ENCODE measurements around the gene ACTN2.
"Not testable (repeated sequence)": the region's sequence is repeated elsewhere in the genome, so short reads cannot be mapped to it uniquely, and the experiment has no call there.

Gene ACTN2

DNA sequence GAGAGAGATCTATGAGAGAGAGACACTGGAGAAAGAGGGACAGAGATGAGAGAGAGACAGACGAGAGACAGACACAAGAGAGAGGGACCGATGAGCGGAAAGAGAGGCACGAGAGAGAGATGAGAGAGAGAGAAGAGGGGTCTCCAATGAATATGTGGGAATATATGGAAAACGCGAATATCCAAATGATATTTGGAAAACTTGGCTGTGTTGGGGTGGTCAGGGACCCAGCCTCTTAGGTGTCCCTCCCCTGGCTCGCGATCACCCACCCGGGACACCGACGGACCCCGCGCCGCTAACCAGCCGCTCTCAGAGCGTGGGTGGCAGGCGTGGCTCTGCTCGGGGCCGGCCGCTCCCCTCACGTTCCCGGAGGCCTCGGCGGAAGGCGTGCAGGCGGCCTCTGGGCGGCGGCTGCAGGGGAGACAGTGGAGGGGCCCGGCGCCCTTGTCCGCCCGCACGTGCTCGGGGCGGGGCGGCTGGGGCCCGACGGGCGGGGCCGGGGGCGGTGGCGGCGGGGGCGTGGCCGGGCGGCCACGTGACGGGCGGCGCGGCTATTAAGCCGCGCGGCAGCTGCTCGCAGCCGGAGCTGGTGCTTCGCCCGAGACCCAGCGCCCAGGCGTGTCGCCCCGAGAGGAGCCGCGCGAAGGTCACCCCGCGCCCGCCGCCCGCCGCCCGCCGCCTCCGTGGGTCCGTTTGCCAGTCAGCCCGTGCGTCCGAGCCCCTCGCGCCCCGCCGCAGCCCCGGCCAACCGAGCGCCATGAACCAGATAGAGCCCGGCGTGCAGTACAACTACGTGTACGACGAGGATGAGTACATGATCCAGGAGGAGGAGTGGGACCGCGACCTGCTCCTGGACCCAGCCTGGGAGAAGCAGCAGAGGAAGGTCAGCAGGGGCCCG, at the start of gene ACTN2:
ACTN2 (plus strand) TSS at position 583 of the 898 bp plus-strand sequence; CDS start at position 758, 175 bp downstream.
- DNase-seq (ENCODE audit: low spot score) = peak; percentile 83

DNA sequence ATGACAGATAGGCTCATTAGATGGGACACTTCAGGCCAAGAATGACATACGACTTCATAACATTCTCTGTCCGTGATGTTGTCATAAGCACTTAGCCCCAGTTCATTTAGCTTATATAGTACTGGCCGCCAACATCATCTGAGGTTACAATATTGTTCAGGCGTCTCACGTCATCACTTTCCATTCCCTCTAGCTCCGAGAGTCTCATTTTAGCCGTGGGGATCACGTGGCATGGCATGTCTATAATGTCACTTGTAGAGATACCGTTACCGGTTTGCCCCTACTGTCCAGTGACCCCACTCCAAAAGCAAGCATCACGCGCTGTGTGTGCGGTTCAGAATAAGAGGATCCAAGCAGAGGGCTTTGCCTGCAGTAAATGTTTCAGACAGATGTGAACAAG, 47.4 kb upstream of the ACTN2 start:
- DNase-seq (ENCODE audit: low spot score) = no peak

DNA sequence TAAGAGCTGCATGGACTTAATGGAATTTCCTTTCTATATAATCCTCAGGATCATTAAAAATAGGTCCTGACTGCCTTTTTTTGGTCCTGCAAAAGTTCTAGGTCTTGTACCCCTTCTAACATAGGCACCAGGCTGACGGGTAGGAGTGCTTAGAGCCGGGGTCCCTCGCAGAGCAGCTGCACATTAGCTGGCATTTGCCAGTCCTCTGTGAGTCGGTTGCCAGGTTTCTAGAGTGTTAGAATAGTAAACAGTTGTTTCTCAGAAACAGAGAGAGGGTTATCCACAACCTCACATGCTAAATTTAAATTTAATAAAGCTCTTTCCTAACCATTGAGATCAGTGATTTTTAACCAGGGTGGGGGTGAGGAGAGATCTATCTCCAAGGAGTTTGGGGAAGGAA, 46.6 kb upstream of the ACTN2 start:
- no peak for DNase-seq (ENCODE audit: low spot score)

DNA sequence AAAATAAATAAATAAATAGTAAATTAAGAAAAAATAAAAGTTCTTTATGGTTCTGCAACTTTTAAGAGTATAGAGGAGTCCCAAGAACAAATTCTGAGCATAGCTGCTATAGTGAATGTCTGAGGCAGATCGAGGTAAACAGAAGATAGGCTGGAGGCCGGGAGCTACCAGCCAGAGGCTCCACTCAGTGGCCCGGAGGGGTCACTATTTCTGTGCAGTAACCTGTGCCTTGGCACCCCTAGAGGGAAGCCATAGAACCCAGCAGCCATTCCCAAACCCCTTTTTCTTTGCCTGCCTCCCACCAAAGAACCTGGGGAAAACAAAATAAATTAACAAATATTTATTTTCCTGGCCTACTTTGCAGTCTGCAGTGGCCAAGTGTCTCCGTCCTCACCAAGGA, 43.5 kb upstream of the ACTN2 start:
- DNase-seq (ENCODE audit: low spot score) = no peak

DNA sequence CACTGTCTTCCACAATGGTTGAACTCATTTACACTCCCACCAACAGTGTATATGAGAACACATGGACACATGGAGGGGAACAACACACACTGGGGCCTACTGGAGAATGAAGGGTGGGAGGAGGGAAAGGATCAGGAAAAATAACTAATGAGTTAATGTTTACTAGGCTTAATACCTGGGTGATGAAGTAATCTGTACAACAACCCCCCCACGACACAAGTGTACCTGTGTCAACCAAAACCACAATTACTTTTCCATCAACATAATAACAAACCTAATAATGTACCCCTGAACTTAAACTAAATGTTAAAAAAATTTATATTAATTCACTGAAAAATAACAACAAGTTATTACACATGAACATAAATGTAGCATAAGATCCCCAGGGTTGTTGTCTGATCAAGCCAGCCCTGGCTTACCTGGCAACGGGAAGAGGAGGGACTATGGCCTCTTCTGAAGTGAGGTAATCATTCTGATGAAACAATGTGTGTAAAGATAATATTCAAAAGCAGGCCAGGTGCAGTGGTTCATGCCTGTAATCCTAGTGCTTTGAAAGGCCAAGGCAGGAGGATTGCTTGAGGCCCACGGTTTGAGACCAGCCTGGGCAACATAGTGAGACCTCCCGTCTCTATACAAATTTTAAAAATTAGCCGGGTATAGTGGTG, 41.2 kb upstream of the ACTN2 start:
- DNase-seq (ENCODE audit: low spot score) = no peak

DNA sequence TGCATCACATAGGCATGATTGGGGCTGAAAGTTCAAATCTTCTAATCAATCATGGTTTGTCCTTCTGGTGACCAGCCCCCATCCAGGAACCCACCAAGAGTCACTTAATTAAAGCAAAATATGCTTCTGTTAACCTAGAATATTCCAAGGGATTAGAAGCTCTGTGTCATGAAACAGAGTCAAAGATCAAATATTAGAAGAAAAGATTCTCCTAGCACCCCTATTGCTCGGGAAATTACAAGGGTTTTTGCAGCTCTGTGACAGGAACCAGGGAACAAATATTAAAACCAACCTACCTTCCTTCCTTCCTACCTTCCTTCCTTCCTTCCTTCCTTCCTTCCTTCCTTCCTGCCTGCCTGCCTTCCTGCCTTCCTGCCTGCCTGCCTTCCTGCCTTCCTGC, 31.8 kb upstream of the ACTN2 start:
- no peak for DNase-seq (ENCODE audit: low spot score)

DNA sequence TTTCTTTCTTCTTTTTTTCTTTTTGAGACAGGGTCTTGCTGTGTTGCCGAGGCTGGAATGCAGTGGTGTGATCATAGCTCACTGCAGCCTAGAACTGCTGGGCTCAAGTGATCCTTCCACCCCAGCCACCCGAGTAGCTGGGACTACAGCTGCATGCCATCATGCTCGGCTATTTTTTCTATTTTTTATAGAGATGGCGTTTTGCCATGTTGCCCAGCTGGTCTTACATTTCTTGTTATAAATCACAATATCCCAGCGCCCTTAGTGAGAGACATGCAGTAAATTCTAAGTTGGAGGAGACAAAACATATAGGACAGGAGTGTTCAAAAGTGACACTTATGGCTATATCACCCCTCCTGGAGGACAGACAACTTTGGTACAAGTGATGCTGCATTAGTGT, 31.3 kb upstream of the ACTN2 start:
- DNase-seq (ENCODE audit: low spot score) = no peak

DNA sequence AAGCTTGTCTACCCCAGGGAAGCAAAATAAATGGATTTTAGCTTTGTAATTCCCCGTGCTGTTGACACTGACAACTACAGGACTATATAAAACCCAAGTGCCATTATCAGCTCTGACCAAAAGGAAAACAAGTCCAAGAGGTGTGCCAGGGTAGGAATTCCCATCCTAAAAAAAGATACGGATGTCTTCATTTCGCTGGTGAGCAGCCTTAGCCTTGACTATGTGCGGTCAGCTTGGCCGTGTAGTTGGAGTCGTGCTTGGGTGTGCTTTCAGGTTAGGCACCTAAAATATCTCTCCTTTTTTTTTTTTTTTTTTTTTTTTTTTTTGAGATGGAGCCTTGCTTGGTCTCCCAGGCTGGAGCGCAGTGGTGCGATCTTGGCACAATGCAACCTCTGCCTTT, 28.9 kb upstream of the ACTN2 start:
- DNase-seq (ENCODE audit: low spot score) = no peak

DNA sequence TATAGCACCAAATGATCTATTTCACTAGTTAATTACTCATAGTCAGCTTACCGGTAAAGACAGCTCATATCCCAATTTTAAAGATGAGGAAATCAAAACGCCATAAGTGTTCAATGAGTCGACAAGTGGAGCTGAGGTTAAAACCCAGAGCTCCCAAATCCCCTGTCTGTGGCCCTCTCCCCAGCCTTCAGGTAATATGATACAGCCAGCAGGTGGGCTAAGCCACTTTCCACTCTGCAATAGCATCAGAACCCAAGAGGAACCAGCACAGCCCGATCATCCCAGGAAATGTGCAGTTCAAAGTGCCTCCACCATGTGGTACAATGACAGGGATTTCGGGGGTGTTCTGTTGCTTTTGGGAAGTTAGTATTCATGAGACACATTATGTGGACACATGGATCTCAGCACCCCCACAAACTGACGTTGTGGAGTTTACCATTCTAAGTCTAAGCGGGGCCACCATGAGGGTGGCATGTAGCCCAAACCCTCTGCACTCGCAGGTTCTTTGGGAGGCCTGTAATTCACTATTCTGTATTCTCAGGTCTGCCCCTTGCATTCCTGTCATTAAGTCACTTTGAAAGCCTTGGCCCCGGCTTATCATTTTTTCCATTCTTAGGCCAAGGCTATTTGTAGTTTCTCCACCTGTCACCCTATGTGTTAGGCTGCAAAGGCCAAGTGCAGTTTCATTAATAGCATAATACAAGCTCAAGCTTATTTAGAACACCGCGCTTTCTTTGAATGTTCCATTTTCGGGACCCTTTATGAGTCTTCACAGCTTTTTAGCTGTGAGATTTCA, 26.3 kb upstream of the ACTN2 start:
- DNase-seq (ENCODE audit: low spot score) = no peak

DNA sequence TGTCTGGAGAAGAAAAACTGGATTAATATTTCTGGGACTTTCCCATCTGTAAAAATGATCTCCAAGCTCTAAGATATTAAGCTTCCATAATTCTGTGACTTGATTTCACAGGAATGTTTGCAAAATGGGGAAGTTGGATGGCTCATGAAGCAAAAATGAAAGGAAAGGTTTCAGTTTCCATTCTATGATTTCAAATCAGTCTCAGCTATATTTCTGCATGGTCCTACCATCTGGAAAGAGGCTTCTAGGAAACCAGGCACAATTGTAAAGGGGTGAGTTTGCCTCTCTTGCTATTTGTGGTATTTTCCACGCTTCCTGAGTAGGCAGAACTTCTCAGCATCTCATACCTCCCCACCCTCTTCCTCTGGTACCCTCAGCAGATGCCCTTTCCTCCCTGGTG, 22.4 kb upstream of the ACTN2 start:
- DNase-seq (ENCODE audit: low spot score) = no peak

DNA sequence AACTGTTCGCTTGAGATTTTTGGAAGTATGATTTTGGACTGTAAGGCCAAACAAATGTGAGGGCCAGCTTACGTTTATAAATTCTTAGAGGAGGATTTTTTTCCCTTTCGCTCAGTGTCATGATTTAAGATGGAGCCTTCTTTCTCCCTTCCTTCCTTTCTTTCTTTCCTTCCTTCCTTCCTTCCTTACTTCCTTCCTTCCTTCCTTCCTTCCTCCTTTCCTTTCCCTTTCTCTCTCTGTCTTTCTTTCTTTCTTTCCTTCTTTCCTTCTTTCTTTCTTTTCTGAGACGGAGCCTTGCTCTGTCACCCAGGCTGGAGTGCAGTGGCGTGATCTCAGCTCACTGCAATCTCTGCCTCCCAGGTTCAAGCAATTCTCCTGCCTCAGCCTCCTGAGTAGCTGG, 17.4 kb upstream of the ACTN2 start:
- not testable (repeated sequence) for DNase-seq (ENCODE audit: low spot score)

DNA sequence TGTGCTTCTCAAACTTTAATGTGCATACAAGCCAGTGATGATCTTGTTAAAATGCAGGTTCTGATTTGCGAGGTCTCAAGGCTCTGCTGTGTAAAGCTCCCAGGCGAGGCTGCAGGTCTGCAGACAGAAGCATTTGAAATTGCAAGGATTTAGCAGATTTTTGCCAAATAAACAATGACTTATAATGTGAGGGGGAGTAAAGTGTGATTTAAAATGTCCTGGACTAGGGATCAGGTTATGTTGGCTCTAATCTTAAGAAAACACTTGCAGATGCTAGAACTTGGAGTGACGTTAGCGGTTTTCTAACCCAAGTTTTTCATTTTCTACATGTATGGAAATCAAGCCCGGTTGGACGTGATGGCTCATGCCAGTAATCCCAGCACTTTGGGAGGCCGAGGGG, 16.2 kb upstream of the ACTN2 start:
- DNase-seq (ENCODE audit: low spot score) = no peak

DNA sequence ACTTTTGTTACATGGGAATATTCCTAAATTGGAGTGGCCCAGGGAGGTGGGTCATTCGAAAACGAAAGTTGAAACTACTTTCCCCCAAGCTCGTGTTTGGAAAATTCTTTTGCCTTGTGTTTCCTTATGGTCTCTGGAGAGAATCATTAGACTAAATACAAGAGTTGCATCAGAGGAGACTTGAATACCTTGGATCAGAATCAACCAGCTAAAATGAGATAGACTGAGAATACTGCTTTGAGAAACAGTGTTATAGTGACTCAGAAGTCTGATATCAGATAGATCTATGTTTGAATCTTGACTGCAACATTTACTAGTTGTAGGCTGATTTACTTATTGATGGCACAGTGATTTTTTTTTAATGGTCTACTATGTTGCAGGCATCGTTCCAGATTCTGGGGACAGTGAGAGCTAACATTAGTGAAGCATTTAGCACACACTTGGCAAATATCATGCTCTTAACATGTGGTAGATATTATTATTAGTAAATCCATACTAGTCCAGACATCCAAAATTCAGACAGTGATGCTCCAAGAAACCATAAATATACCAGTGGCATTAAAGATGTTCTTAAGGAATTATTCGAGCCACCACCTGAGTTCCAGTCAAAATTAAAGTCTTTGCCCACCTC, 12.9 kb upstream of the ACTN2 start:
- DNase-seq (ENCODE audit: low spot score) = no peak

DNA sequence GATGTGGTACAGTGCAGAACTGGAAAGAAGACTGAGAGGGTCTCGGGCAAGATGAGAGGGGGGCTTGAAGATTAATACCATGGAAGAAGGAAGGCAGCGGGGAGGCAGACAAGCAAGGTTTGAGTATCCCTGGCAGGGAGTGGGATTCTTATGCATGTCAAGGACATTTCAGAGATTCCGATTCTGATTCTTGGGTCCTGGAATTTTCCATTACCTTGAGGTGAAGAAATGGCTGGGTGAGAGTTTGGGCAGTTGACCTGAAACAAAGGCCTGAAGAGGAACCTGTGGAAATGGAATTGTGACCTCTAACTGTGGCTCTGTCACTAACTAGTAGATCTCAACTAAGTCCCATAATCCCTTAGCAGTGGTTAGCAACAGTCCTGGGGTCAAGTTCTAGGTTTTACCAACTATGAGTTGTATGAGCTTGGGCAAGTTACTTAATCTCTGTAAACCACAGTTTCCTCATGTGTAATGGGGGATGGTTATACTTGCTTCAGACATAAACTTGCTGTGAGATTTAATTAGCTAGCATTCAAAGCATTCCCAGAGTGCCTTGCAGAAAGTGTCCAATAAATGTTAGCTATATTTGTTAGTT, 8.6 kb upstream of the ACTN2 start:
- no peak for DNase-seq (ENCODE audit: low spot score)

DNA sequence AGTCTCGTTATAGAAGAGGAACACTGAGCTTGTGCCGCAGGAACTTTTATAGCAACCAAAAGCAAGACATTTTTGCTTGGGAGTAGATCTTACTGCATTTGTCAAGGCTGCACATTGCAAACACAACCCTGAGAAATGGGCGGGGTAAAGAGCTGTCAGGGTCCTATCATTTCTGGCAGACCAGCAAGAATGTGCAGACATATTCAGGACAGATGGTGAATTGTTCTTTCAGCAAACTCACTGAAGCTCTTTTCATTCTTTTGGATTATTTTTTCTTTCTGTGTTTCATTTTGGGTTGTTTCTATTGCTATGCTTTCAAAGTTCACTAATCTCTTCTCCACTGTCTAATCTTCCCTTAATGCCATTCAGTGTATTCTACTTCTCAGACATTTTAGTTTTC, 5.1 kb upstream of the ACTN2 start:
- DNase-seq (ENCODE audit: low spot score) = no peak

DNA sequence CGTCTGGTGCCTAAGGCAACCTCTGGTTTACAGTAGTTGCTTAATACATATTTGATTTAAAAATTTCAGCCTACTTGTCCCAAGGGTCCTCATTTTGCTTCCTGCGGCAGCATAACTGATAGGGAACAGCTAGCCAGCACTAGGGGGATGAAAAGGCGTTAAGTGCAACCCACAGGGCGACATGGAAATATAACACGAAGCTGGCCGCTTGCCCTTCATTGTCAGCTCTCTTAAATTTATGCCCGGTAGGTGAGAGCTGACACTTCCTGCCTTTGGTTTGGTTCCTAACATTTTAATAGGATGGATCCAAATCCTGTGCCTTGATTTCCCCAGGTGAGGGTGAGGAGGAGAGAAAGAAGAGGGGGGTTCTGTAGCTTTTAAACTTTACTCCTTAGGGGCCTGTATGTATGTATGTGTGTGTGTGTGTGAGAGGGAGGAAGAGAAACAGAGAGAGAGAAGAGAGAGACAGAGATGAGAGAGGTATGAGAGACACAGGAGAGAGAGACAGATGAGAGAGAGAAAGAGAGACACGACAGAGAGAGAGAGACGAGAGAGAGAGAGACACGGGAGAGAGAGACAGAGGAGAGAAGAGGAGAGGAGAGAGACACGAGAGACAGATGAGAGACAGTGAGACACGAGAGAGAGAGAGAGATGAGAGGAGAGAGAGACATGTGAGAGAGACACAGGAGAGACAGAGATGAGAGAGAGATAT, 938 bp upstream of the ACTN2 start:
- no peak for DNase-seq (ENCODE audit: low spot score)

DNA sequence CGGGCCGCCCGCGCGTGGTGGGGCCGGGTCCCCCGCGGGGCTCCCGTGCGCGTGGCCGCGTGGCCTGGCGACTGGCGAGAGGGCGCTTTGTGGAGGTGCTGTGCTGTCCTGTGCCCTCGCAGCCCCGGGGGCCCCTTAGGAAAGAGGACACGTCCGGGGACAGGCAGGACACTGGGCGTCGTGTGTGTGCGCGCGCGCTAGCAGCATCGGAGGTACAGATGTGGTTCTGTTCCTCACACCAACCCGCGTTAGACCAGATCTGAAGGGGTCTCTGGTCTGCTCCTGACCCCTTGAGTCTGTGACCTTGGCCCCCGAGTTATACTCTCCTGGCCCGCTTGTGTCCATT, 489 bp downstream of the ACTN2 start:
- peak; percentile 30 for DNase-seq (ENCODE audit: low spot score)

DNA sequence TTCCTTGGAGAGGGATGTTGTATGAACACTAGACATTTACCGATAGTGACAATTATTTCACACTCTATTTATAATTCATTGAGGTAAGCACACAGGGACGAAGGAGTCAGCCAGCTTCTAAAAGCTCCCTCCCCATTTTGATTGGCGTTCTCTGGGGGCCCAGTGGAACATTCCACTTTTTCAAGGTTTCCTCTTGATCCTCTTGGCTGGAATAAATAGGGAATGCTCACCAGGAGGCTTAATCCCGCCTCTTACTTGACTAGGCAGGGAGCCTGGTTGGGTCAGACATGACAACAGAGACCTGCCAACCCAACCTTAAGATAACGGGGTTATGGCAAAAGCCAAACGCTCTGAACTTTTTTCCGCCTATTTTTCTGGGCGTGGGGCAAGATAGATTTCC, 974 bp downstream of the ACTN2 start:
- DNase-seq (ENCODE audit: low spot score) = no peak

DNA sequence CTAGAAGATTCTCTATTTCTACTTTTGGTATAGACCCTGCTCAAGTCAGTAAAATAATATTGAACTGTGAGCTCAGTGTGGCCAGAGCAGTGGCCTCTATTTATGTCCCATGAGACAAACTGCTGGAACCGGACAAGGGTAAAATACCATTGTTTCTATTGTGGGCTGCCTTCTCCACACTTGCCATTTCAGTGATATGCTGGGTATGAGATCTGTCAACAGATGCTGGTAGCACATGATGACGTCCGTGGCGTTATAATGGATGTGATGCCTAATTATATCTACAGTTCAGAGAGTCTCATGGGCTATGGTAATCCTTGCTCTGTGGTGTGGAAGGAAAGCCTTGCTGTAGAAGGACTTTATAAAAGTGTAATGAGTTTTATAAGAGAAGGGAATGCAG, 2.4 kb downstream of the ACTN2 start:
- DNase-seq (ENCODE audit: low spot score) = no peak

DNA sequence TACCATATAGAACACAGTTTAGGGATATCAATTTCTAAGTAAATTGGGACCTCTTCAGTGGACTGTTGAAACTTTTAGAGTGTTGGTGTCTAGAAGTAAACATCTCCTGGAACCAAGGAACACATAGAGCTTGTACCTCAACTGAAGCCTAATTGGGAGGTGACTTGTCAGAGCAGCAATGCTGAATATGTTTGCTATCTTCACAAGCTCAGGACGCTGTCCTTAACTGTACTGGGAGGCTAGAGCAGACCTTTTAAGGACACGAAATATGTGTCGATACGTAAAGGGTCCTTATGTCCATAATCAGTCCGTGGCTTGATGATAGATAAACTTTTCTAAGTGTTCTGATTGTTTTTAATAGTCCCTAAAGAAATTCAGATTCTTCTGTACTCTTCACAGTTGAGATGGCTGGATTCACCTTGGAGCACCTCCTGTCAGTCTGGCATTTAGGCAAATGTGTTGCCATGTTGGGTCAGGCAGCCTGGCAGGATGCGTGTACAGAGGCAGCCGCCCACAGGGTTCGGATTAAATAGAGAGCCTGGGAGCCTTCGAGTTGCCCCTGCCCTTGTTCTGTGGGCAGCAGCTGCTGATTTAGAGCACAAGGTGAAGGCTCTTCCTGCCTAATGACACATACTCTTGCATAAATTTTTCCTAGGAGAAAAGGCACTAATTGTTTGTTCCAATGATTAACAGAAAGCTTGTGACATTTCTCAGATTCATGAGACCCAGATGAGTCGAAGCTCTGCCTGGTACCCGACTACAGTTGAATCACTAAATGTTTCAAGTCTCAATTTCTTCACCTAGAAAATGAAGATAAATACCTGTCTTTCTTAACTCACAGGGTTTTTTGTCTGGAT, 3.6 kb downstream of the ACTN2 start:
- DNase-seq (ENCODE audit: low spot score) = no peak

All from AG08396 (cell line).